Lung microvascular endothelial cell (primary cell): ENCODE results near the gene SLF2. TPM values are rescaled to one million over a fixed set of nuclear protein-coding genes. Genes with fewer than 3 reads are reported as not detected.
A peak's percentile ranks its signal among the peaks of the same experiment; 100 is the strongest.
"Not testable (repeated sequence)": the region's sequence is repeated elsewhere in the genome, so short reads cannot be mapped to it uniquely, and the experiment has no call there.

Experiments used
- DNase-seq, 2 donors: peaks; one replicate each; pipeline versions ENCODE4 v3.0.0 to v3.0.0-alpha.2; 2010; ENCODE audit warnings: low read depth in 2 of 2
- total RNA-seq: library from RNA; depleted of rRNA; stranded (reverse); fragments of >200 nt; gene quantifications from 2 replicates; pipeline ENCODE4 v1.2.1, GENCODE V29; 2014

Gene SLF2
- total RNA-seq, 1 donor from 2014 or later, result 21.2 TPM

DNA sequence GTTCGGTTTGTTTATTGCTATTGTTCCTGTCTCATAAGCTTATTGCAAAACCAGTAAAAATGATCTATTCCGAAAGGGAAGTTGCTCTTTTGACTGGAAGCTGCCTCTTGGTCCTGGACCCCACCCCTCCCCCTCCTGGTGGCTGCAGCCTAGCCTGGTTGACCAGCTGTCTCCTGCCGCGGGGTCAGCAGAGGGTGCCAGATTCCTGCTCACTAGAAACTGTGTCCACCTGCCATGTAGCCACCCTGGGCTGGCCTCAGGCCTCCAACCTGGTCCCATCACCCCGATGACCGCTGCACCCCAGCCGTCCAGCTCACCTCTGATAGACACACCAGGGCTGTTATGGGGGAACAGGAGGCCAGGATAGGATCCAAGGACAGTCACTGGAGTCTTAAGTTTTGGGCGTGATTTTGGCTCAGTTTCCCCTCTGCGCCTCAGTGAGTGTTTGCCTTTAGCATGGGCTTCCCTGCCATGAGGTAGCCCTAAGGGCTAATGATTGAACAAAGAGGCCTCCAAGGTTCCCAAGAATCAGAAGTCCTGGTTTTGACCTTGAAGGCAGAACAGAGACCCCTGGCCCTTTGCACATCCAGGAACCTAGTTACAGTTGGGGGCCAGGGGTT lies 32.9 kb upstream of the SLF2 start:
- peak in 1 of 2 donors; percentile 26 for DNase-seq

DNA sequence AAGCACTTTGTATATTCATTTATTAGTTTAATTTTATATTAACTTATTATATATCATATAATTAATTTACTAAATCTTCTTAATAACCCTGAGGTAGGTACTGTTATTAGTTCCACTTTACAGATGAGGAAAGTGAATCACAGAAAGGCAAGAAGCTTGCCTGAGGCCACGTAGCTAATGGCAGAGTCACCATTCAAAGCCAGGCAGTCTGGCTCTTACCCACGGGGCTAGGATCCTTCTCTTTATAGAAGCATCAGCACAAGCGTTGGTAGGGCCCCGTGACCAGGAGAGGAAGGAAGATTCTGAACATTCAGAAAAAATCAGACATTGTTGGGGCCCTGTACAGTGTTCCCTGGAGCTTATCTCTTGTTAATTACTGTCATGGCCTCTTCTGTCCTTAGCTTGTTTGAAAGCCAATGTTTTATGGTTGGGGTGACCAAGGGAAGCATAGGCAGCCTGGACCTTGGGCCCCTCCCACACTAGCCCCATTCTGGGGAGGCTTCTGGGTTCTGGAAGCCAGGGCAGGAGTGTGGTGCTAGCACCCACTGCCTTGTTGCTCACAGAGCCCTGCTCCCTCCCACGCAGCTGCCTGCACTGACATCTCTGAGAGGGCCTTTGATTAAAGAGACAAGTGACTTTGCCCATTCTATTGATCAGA lies 31.1 kb upstream of the SLF2 start:
- no peak for DNase-seq

DNA sequence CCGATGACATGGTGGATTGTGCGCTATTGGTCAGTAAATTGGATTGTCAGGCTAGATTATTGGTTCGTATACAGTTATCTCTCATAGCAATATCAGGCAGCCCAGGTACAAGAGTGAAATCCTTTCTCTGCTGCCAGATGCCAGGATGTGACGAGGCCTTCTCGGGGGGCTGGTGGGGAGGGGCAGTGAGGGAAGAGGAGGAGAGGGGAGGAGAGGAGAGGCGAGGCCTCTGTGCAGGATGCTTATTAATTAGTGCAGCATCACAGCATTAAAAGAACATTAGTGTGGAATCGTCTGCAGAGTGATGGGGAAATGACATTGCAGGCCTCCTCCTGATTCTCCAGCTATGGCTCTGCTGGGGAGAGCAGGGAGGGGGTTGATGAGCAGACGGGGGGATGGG lies 30.5 kb upstream of the SLF2 start:
- DNase-seq, result peak in 1 of 2 donors; percentile 33

DNA sequence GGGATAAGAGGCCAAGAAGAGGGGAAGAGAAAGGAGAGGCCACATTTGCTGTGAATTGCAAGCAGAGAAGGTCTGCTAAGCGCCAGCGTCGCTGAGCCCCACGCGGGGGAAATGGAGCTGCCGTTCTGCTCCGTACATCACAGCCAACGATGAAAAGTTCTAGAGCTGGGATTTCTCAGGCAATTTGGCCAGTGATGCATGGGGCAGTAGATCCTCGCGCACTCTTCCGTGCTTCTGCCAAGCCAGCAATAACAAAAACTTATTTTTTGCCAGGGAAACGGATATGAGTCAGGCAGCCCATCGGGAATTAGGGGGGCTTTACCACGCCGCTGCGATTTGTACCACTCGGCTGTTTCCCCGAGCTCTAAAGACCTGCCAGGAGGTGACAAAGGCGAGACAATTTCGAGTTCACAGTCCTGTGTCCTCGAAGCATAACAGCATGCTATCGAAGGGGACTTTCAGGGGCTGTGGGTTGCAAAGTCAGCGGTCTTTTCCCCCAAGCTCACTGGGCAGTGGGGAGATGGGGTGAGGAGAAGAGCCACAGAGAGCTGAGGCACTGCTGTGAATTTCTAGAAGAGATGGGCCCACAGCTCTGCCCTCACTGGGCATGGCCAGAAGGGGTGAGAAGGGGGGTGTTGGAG lies 30.0 kb upstream of the SLF2 start:
- peak; percentile 88 to 94 for DNase-seq

DNA sequence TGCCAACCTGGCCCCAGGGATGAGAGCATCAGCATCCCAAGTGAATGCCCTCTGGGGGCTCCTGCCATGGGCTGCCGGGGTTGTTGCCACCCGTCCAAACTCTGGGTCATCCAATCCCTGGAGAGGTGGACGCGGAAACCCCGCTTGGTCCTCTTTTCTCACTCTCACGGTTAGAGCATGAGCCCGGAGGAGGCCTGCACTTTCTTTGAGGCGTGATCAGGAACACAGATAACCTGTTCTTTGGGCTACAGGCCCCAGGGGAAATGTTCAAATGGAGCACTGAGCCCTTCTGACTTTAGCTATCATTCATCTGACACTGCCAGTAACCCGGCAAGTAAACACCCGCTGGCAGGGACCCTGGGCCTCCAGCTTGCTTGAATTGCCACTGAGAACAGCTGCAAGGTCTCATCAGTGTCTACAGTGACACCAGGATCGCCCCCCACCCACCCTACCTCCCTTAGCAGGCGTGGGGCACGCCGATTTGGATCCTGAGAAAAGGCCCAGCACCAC lies 29.4 kb upstream of the SLF2 start:
- DNase-seq, result no peak

DNA sequence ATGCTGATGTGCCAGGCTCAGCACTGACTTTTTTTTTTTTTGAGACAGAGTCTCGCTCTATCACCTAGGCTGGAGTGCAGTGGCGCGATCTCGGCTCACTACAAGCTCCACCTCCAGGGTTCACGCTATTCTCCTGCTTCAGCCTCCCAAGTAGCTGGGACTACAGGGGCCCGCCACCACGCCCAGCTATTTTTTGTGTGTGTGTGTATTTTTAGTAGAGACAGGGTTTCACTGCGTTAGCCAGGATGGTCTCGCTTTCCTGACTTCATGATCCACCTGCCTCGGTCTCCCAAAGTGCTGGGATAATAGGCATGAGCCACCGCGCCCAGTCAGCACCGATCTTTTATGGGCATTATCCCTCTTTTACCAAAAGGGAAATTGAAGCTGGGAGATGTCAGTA lies 27.2 kb upstream of the SLF2 start:
- not testable (repeated sequence) for DNase-seq

DNA sequence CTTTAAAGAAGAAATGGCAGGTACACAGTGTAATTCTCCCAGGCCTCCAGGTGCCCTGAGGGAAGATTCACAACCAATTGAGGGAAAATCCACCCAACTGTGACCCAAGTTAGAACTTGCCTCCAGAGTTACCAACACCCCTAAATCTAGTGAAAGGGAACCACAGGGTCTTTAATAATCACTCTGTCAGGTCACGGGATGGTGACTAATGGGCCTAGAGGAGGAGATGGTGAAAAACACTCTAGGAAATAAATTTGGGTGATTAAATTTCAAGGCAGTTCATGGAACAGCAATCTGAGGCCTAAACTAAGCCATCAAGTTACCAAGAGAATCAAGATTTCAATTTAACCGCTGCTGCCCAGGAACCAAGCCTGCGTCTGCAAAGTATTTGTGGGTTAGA lies 26.7 kb upstream of the SLF2 start:
- no peak for DNase-seq

DNA sequence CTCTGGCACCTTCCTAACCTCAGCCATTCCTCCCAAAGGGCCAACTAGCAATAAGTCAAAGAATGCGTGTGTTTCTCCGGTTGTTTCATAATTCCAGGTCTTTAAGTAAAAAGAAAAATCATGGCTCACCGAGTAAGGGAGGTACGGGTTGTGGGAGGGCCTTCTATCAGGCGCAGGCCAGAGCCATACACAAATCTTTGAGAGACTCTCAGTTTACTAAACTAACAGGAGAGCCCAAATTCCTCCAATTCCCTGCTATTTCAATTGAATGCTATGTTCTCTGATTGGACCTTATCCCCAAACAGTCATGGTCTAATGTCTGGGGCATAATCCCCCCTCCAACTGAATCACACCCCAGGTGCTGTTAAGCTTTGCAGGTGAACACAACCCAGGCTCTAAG lies 26.2 kb upstream of the SLF2 start:
- no peak for DNase-seq

DNA sequence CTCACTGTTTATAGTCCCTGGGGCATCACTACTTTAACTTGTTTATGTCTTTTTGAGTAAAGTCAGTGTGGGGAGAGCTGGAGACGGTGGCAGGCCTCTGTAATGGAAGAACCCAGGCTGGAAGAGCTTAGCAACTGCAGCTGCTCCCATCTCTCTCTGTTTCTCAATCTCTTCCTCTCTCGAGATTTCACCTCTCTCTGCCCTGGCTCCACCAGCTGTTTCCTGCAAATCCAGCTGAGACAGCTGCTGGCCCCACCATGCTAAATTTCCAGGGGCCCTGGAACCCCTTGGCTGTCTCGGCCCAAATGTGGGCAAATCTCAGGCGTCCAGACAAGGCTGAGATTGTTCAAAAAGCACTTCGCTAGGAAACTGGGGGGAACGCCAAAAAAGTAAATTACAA lies 25.8 kb upstream of the SLF2 start:
- DNase-seq, result peak in 1 of 2 donors; percentile 42

DNA sequence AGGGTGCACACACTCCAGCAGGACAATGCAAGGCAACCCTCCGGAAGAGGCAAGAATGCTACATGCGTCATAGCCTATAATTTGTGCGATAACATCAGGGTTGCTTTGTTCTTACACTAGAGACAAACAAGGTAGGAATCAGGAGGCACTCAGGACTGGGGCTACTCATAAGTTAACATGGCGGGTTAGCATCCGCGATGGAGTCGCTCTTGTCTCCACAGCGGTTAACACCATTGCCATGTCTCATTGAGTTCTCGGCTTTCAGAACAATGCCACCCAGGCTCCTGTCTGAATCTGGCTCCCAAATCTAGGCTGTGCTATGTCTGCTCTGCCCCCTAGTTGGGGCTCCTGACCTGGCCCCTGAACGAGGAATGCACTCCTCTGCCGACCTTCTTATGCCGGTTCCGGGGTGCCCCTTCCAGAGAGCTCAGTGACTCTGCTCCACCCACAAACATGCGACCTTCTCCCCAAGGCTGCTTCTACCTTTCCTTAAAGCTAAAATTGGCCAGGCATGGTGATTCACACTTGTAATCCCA lies 24.9 kb upstream of the SLF2 start:
- peak; percentile 10 to 81 for DNase-seq

DNA sequence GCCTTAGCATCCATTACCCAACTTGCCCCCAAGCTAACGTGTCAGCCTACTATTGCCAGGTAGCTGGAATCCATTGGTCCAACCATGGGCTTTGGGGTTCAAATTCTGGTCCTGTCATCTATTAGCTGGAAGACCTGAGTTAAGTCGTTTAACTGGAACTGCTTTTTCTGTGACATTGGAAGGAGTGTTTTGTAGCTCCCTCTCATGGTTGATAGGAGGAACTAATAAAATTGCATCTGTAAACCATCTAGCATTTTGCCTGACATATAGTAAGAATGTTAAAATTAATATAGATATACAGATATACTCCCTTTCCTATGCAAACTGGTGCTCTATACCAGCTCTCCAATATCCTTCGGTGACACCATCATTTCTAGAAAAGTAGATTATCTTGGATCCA lies 23.8 kb upstream of the SLF2 start:
- DNase-seq, result peak; percentile 45 to 51

DNA sequence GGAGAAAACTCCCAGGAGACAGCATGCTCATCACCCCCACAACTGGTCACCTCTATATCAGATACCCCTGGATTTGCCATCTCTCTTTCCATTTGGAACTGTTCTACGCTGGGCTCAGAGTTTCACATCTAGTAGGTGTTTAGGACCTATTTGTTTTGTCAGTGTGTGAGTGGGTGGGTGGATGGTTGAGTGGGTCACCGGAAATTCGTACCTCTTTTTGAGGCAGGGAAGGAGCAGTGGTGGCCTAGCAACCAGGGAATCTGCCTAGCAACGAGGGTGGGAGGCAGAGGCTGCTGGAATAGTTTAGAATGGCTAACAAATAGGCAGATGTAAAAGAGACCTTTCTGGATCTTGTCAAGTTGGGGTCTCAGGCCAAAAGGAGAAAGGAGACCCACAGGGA lies 23.2 kb upstream of the SLF2 start:
- DNase-seq, result no peak

DNA sequence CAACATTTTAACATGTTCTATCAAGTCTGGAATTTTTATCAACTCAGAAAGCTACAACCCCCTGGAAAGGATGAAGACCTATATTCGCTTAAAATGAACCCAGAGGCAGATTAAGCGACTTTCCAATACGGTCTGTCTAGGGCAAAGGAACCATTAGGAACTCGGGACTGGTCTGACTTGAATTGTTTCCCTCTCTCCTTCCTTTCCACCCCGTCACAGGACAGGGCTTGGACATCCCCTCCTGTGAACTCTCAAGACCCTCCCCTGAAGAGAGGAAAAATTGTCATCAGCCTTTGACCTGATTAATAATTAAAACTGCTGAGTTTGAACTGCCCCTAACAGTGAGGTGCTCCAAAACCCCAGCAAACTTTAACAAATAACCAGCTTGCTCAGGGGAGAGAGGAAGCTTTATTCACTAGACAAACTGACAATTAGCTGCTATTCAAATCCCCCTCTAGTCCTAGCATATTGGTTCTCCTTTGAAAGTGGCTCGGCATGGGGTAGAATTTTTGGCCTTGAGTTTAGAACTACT lies 22.6 kb upstream of the SLF2 start:
- peak in 1 of 2 donors; percentile 63 for DNase-seq

DNA sequence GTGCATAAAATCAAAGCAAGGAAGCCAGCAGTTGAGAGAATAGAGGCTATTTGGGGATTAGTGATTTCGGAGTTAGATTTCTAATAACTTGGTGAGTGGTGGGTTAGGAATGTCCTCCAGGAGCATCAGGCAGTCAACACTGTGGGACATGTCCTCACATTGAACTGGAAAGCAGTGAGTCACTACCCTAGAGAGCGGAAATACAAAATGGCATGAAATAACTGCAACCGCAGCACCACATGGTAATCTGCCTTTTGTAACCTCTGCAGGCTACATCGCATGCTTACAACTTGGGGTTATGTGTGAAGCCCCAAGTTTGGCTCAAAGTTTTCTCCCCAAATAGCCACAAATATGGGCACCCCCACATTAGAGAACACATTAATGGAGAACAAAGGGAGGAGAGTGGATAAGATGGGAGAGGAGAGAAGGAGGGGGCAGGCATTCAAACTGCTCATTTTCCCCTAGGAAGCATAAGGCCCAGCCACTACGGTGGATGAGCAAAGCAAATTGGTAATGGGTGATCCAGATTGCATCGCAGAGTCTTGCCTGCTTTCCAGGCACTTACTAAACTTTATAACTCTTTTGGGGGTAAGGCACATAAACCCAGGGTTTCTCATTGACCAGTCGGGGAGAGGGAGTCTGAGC lies 22.0 kb upstream of the SLF2 start:
- peak; percentile 93 to 94 for DNase-seq

DNA sequence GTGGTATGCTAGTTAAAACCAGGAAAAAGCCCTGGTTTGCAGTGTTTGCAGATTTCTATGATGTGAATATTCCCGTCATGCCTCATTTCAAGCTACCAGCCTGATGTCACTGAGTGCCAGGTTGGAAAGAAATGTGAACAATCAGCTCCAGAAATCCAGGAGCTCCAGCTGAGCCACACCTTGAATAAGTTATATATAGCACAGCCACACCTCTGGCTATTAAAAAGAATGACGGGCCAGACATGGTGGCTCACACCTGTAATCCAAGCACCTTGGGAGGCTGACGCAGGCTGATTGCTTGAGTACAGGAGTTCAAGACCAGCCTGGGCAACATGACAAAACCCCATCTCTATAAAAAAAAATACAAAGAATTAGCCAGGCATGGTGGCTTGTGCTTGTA lies 18.7 kb upstream of the SLF2 start:
- no peak for DNase-seq

DNA sequence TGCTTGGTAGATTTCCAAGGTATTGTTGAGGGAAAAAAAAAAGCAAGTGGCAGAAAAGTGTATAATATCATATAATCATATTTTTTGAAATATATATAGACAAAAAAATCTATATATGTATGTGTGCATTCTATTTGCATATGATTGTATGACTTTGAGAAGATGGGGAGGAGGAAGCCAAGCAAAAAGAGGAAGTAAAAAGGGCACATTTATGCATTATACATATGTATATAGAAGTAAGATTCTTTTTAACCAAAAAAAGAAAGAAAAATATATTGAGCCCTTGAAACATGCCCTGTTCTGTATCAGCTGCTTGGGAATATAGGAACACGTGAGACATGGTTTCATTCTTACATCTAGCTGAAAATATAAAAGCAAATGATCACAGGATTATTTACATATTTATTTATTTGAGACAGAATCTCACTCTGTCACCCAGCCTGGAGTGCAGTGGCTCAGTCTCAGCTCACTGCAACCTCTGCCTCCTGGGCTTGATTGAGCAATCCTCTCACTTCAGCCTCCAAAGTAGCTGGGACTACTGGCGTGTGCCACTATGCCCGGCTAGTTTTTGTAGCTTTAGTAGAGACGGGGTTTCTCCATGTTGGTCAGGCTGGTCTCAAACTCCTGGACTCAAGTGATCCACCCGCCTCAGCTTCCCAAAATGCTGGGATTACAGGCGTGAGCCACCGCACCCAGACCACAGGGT lies 18.0 kb upstream of the SLF2 start:
- DNase-seq, result no peak

DNA sequence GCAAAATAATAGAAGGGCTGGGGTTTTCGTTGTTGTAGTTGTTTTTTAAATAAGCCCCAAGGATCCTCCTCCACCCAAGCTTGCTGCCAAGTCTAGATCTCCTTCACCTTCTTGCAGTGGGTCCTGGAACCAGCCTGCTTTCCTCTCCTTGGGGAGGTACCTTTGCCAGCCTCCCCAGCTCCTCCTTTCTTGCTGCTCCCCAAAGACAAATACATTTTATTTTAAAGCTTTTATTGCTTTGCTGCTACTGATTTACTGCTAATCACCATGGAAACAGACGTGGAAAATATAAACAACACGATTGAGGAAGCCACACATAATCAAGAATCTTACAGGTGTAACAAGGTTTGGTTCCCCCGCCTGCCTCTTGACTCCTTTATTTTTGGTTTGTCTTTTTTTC lies 17.4 kb upstream of the SLF2 start:
- no peak for DNase-seq

DNA sequence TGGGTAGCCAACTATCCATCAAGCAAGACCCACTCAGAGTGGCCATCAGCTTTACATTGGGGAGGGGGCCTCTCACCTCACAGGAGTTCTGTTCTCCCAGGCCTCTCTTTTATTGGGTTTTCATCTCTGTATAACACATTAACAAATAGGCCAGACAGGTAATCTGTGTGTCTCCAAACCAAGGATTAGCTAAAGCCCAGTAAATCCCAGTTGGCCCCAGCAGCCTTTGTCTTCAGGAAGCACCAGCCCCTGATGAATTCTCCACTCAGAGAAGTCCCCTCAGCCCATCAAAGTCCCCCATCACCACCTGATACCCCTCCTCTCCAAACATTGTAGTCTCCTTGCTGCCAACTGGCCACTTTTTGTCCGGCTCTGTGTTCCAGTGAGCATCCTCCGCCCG lies 16.9 kb upstream of the SLF2 start:
- DNase-seq, result no peak

DNA sequence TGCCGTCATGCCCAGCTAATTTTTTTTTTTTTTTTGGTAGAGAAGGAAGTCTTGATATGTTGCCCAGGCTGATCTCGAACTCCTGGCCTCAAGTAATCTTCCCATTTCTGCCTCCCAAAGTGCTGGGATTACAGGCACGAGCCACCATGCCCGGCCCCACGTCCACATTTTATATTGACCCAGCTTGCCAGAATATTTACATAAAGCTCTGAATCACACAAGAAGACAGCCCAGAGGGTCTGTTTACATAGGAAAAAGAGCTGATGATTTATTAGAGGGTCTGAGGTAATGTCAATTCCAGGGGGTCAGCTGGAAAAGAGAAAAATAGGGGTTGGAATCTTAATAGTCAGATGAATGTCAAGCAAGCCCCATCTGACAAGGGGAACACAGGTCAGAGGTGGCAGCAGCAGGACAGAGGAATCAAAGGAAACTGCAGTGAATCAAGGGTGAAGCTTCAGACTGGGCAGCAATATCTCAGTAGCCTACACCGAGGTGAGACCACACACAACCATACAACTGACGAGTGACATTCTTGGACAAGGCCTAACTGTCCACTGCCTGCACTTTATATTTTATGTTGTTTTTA lies 15.8 kb upstream of the SLF2 start:
- peak in 1 of 2 donors; percentile 81 for DNase-seq

DNA sequence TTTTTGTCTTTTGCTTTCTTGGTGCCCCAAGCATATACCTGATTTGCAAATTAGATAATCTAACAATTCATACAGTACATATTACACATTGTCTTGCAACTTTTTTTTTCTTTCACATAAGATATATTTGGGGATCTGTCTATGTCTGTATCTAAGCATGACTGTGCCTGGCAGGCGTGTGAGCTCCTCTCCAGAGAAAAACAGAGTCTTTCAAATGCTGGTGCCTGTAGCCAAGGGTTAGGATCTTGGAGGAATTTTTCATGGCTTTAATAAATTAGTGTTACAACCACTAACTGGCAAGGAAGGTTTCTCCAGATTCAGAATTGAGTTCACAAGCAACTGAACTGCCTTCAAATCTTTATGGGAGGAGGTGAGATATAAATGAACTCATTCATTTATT lies 14.8 kb upstream of the SLF2 start:
- no peak for DNase-seq

DNA sequence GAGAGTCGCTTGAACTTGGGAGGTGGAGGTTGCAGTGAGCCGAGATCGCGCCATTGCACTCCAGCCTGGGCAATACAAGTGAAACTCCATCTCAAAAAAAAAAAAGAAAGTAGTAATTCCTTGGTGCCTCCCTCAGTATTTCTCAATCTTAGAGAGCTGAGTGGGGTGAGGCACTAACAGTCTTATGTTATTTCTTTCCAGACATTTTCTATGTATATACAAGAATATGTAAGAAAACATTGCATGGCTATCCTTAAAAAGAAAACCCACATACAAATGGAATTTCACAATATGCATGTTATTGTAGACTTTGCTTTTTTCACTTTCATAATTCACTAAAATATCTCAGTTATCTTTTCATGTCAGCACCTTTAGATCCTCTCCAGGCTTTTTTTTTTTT lies 13.6 kb upstream of the SLF2 start:
- no peak for DNase-seq
